ENCODE results near the gene ARF1. TPM values are rescaled to one million over a fixed set of nuclear protein-coding genes. Genes with fewer than 3 reads are reported as not detected.
A peak's percentile ranks its signal among the peaks of the same experiment; 100 is the strongest.

The ARF1 gene
- total RNA-seq, 1 donor from 2014 or later = 259 TPM

GRCh38 chr1:228090613-228091081 is 8.1 kb downstream of the ARF1 start:
- Mint-ChIP-seq H3K27ac (peak overlapping the region; percentile 90), H3K36me3 (ENCODE audit: insufficient read depth) (peaks cover 26% of the 10 kb centered on the region), H3K4me1 (ENCODE audit: low read depth) (peaks cover 44% of the 10 kb centered on the region), H3K27me3 (no peaks in the 10 kb centered on the region), H3K9me3 (ENCODE audit: low read depth) (peaks cover 13% of the 10 kb centered on the region), H3K4me3 (ENCODE audit: low read depth) (no peak overlapping the region)
- no peak for TF ChIP-seq CTCF (IDR thresholded peaks at IDR 0.05; ENCODE audit: unreplicated experiment)
- DNase-seq (ENCODE audit: low spot score, unreplicated experiment) = no peak

- DNase-seq (ENCODE audit: low spot score, unreplicated experiment) = no peak
- Mint-ChIP-seq H3K4me3 (ENCODE audit: low read depth) (no peak overlapping the region), H3K4me1 (ENCODE audit: low read depth) (peaks cover 39% of the 10 kb centered on the region), H3K36me3 (ENCODE audit: insufficient read depth) (peaks cover 29% of the 10 kb centered on the region), H3K27ac (peak overlapping the region; percentile 77), H3K27me3 (no peaks in the 10 kb centered on the region), H3K9me3 (ENCODE audit: low read depth) (peaks cover 14% of the 10 kb centered on the region)
- no peak for TF ChIP-seq CTCF (IDR thresholded peaks at IDR 0.05; ENCODE audit: unreplicated experiment)
Measured at GRCh38 chr1:228091084-228091483, 8.6 kb downstream of the ARF1 start.

- no peak overlapping the region for H3K4me3 Mint-ChIP-seq (ENCODE audit: low read depth)
- peaks cover 29% of the 10 kb centered on the region for H3K36me3 Mint-ChIP-seq (ENCODE audit: insufficient read depth)
- peaks cover 31% of the 10 kb centered on the region for H3K4me1 Mint-ChIP-seq (ENCODE audit: low read depth)
- no peaks in the 10 kb centered on the region for H3K27me3 Mint-ChIP-seq
- peak overlapping the region; percentile 49 for H3K27ac Mint-ChIP-seq
- no peak for DNase-seq (ENCODE audit: low spot score, unreplicated experiment)
- TF ChIP-seq CTCF (IDR thresholded peaks at IDR 0.05; ENCODE audit: unreplicated experiment) = no peak
- H3K9me3 Mint-ChIP-seq (ENCODE audit: low read depth) = peaks cover 14% of the 10 kb centered on the region
Measured at GRCh38 chr1:228092342-228093049, 10.0 kb downstream of the ARF1 start.

GRCh38 chr1:228093050-228093906 is 10.8 kb downstream of the ARF1 start:
- Mint-ChIP-seq H3K27me3 (no peaks in the 10 kb centered on the region), H3K27ac (no peak overlapping the region), H3K4me3 (ENCODE audit: low read depth) (no peak overlapping the region), H3K36me3 (ENCODE audit: insufficient read depth) (peaks cover 29% of the 10 kb centered on the region), H3K4me1 (ENCODE audit: low read depth) (peaks cover 23% of the 10 kb centered on the region), H3K9me3 (ENCODE audit: low read depth) (peaks cover 14% of the 10 kb centered on the region)
- no peak for DNase-seq (ENCODE audit: low spot score, unreplicated experiment)
- no peak for TF ChIP-seq CTCF (IDR thresholded peaks at IDR 0.05; ENCODE audit: unreplicated experiment)

- no peak overlapping the region for H3K27ac Mint-ChIP-seq
- H3K27me3 Mint-ChIP-seq = no peaks in the 10 kb centered on the region
- H3K9me3 Mint-ChIP-seq (ENCODE audit: low read depth) = peaks cover 14% of the 10 kb centered on the region
- peaks cover 14% of the 10 kb centered on the region for H3K4me1 Mint-ChIP-seq (ENCODE audit: low read depth)
- TF ChIP-seq CTCF (IDR thresholded peaks at IDR 0.05; ENCODE audit: unreplicated experiment) = no peak
- DNase-seq (ENCODE audit: low spot score, unreplicated experiment) = no peak
- no peak overlapping the region for H3K4me3 Mint-ChIP-seq (ENCODE audit: low read depth)
- H3K36me3 Mint-ChIP-seq (ENCODE audit: insufficient read depth) = peaks cover 33% of the 10 kb centered on the region
Measured at GRCh38 chr1:228094432-228095016, 12.0 kb downstream of the ARF1 start.

Data from progenitor cell of endocrine pancreas (in vitro differentiated cells).